DMS153 (cell line): Measurements from ENCODE around the gene GAS2L2.
"Not testable (repeated sequence)": the region's sequence is repeated elsewhere in the genome, so short reads cannot be mapped to it uniquely, and the experiment has no call there.

Experiments
- DNase-seq: peaks from one replicate; lab custom pipeline; 2025; lab: John Stamatoyannopoulos, UW

GAS2L2 gene

DNA sequence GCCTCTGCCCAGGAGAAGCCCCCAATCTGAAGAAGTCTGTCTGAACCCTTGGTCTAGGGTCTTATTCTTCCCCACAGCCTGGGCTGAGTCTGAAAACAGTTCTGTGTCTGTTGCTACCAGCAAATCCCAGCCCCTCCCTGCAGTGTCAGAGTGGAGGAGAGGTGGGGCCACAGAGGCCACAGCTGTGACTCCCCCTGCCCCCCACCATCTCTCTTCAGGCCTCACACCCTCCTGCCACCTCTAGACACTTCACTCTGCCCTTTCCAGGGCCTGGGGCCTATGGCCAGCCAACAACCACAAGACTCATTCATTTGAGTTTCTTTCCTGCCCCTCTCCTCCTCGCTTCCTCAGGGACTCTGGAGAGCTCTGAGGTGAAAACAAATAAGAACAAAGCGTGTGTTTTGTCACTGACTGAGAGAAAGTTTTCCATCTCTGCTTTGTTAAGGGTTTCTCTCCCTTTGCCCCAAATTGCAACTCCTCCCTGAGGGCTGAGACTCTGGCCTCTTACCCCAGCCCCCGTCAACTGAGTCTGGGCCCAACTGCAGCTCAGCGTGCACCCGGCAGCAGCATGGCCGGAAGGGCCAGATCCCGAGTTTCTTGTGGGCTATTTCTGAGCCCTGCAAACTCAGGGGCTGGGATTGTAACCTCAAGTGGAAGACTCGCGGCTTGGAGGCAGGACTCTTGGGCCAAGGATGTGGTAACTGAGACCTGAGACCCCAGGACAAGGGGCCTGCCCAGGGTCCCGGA lies 20.8 kb upstream of the GAS2L2 start:
- DNase-seq: no peak

GRCh38 chr17:35773129-35773528 lies 20.1 kb upstream of the GAS2L2 start:
- DNase-seq: no peak

DNA sequence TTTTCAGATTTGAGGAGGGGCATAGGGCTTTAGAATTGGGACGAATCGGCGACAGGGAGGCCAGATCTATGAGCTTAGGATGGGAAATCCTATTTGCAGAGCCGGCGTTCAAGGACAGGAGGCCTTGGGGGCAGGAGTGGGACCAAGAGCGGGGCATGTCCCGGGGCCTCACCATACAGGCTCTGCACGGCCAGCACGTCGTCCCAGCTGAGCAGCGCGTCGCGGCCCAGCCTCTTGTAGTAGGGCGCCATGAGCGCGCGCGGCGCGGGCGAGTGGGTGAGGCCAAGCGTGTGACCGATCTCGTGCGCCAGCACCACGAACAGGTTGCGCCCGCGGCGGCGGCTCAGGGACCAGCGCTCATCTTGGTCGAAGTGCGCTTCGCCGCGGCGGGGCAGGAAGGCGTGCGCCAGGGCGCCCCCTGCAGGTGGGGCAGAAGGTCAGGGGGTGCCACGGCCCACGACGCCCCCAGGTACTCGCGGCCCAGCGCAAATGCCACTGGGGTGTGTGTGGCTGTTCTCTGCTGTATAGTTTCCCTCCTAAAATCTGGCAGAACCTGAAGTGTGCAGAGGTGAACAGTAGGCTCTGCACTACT lies 17.0 kb upstream of the GAS2L2 start:
- DNase-seq: no peak

GRCh38 chr17:35768797-35769196 lies 15.8 kb upstream of the GAS2L2 start:
- no peak for DNase-seq

- no peak for DNase-seq
These were observed 14.0 kb upstream of the GAS2L2 start for GRCh38 chr17:35766903-35767510.

DNA sequence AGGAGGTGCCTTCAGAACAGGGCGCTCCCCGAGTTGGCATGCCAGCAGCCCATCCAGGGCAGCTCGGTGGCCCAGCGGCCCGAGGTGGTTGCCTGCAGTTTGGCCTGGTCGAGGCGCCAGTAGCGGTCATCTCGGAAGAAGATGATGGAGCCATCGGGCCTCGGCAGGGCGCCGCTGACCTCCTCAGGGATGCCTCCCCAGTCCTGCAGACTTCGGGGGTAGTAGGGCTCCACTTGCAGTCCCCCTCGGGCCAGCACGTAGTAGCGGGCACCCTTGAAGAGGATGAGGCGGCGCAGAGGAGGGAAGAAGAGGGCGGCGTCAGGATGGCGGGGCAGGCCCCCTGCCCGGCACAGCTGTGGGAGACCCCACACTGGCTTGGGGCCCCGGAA lies 13.4 kb upstream of the GAS2L2 start:
- DNase-seq: no peak

- no peak for DNase-seq
These were observed 12.9 kb upstream of the GAS2L2 start for GRCh38 chr17:35765756-35766488.

DNA sequence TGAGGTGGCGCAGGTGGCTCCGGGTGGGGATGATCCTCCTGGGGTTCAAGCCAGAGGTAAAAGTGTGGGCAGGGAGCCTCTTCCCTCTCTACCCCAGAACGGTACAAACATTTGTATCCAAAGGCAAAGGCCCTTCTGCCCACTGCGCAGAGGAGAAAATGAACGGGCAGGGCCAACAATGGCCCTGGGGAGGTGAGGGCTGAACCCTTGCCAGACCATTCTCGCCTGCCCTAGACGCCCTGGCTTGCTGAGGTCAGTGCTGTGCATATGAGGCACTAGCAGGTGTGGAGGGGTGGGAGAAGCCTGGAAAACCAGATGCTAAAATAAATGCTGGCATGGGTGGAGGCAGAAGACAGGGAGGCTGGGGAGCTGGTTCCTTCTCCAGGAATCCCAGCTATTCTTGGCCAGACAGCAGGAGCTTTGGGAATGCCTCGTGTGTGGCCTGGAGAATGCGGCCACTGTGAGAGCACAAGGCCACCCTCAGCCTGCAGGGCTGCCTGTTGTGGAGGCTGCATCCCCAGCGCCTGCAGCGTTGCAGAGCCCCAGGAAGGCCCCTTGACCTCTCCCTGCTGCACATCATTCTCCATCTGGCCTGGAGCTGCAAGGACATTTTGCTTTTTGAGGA lies 12.2 kb upstream of the GAS2L2 start:
- no peak for DNase-seq

DNA sequence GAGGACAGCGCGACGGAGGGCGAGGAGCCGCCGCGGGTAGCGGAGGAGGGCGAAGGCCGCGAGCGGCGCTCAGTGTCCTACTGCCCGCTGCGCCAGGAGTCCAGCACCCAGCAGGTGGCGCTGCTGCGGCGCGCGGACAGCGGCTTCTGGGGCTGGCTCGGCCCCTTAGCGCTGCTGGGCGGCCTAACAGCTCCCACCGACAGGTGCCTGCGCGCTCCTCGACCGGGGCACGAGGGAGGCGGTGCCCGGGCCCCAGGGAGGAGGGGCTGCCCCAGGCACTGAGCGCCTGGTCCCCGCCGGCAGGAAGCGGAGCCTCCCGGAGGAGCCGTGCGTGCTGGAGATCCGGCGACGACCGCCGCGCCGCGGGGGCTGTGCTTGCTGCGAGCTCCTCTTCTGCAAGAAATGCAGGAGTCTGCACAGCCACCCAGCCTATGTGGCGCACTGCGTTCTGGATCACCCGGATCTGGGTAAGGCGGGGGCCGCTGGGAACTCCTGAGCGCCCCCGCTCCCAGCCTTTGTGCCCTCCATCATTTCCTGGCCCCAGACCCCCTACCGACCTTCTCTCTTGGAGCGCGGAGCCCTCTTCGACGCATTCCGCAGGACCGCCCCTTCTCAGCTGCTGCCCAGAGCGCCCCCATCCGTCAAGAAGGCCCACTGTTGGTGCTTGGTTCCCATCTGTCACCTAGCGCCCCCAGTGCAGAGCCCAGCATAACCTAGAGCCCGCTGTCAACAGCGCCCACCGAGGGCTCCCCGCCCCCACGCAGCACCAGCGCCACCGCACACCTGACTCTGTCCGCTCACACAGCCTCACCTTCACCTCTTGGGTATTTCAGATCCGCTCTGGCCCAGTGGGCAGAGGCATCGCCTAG lies 11.3 kb upstream of the GAS2L2 start:
- peak; percentile 85 for DNase-seq

- DNase-seq: no peak
These were observed 10.7 kb upstream of the GAS2L2 start for GRCh38 chr17:35763767-35764122.

- no peak for DNase-seq
These were observed 8.6 kb upstream of the GAS2L2 start for GRCh38 chr17:35761601-35762000.

DNA sequence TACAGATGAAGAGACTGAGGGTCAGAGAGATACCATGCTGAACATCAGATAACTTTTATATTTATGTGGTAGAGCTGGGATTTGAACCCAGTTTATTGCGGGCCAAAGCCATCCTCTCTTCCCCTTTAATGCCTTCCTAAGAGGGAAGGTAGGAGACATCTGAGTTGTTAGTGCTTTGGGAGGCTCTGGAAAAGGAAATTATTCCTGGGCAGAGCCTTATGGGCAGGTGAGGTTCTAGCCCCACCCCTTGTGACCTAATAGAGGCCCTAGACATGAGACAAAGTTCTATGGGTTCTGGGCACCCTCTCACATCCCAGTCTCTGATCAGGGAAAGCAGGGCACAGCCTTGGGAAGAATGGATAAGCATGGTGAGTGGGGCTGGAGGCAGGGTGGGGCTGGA lies 7.5 kb upstream of the GAS2L2 start, which contains the start of gene C17orf50:
Gene C17orf50, plus strand, starts transcription at position 301 of the 400 bp plus-strand sequence. Its CDS starts 55 bp downstream, at position 356.
- DNase-seq: no peak

GRCh38 chr17:35757243-35757642 lies 4.2 kb upstream of the GAS2L2 start:
- DNase-seq: no peak

GRCh38 chr17:35752471-35752870 lies 568 bp downstream of the GAS2L2 start:
- DNase-seq: peak; percentile 34

GRCh38 chr17:35751541-35751940 lies 1.5 kb downstream of the GAS2L2 start:
- DNase-seq: not testable (repeated sequence)

DNA sequence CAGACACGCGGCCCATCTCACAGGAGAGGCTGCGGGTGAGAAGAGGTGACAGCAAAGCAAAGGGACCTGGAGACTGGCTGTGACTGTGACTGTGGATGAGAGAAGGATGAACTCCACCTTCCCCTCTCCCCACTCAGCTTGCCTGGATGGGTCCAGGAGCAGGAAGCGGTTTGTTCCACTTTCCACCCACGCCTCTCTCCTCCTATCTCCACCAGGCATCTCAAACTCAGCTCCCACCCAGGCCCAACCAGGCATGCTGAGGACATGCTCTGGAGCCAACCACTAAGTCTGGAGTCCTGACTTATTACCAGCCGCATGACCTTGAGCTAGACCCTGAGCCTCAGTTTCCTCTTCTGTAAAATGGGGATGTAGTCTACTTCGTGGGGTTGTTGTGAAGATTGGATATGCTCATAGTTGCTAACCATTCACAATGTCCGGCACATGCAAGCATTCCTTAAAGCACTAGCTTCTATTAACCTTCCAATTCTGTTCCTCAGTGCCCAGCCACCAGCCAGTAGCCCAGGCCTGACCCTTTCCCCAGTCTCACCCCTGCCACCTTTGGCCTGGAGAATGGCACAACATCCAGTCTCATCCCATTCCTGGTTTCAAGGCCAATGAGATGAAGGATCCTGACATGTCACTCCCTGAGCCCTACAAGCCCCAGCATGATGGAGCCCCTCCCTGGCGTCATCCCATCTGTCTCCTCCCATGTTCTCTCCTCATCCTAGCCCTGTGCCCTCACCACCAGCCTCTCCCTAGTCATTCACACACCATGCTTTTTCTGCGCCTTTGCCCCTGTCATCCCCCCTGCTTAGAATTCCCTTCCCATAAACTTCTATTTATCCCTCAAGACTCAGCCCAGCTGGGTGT lies 2.3 kb downstream of the GAS2L2 start:
- DNase-seq: no peak

GRCh38 chr17:35749560-35750412 lies 3.3 kb downstream of the GAS2L2 start:
- DNase-seq: no peak

- DNase-seq: no peak
These were observed 4.1 kb downstream of the GAS2L2 start for GRCh38 chr17:35748979-35749378.

GRCh38 chr17:35748341-35748841 lies 4.6 kb downstream of the GAS2L2 start:
- no peak for DNase-seq
